Stimulated activated CD4-positive, alpha-beta T cell treated with anti-CD3 and anti-CD28 coated beads, Interleukin-4, amount 100 ng/mL, for 48 hours (primary cell): ENCODE data around the gene RABGGTA.

Source experiments
- DNase-seq, 2 donors: peaks; one replicate each; pipeline ENCODE4 v3.0.0-alpha.2; 2020; ENCODE audit warnings: low read depth in 2 of 2

The RABGGTA gene

DNA sequence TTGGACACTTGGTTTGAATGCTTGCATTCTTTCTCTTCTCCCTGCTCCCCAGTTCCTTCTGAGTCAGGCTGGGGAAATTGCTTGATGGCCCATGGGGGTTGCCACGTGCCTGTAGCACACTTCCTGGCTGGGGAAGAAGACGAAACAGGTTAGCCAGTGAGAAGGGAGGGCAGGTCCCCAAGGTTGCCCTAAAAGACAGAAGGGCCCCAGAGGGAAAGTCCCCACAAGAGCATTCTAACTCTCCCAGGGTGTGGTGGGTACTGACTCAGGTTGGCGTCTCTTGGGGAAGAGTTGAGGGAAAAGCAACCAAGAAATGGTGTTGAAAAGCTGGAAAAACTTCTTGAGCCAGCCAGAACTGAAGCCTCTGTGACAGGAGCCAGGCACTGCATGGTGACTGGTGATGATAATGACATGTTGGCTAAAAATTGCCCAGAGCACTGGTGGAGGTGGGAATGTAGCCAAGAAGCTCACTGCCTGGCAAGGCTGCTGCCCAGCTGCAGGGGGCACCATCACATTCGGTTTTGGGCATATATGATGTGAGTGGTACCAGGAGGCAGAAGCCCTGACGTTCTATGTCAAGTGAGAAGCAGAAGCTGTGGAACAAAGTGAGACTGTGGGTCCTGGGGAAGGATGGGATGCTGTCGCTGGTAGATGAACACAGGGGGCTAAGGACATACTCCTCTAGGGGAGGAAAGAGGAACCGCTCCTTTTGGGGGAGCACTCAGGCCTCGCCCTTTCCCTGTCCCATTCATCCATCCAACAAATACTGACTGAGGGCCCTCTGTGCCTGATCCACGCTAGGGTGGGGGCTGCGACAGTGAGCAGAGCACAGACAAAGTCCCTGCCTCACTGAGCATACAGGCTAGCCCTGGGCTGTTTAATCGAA lies 8.1 kb upstream of the RABGGTA start:
- peak in 1 of 2 donors; percentile 40 for DNase-seq

DNA sequence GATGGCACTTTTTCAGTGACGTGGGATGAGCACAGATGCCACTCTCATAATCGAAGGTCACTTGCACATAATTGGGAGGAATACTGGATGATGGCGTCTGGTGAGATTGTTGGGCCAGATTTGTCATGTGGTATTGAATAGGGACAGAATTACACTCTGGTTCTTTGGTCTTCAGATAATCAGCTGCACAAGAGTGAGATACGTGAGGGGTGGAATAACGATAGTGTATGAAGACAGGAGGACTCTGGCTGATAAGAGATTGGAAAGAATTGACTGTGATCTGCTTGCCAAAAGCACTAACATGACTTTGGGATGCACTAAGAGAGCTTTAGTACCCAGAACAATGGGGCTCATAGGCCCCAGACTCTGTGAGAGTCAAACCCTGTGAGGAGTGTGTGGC lies 7.0 kb upstream of the RABGGTA start:
- DNase-seq: no peak

DNA sequence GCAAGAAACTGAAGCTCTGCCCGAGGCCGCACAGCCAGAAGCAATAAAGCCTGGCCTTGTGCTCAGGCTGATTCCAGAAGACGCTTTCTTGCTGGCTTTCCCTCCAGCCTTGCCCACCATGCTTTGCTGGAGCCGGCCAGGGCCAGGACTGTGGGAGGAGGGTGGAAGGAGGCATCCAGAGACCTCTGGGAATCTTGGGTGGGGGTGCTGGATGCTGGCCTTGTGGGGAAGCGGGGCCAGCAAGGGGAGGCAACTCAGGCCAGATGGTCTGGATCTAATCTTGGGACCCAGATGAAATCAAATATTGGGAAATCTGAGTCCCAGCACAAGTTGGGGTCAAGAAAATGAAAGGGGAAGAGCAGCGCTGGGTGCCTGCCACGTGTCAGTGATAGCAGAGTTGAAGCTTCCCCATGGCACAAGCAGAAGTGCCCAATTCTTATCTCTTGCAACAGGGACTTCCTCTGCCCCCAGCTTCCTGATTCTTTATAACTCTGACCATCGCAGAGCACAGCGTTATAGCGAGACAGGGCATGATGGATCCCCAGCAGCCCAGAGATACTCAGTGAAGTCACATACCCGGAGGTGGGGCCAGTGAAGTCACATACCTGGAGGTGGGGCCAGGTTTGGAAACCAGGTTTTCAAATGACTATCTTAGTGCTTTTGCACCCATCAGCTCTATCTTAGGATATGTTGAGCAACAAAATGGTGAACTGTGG lies 6.4 kb upstream of the RABGGTA start:
- DNase-seq: no peak

DNA sequence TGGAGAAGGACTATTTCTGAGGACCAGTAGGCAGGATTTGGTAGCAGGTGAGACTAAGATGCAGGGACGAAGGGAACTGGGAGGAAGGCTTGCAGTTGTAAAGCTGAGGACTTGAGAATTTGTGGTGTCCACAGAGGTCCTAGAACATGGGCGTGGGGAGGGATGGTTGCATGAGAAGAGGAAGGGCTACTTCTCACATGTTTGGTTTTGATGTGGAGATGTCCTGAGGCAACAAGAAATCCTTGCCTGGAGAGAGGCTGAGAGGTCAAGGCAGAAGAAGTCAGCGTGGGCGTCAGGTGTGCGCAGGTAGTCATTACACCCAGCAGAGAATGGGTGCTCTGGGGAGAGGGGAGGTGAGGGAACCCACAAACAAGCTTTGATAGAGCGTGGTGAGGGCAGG lies 5.7 kb upstream of the RABGGTA start:
- DNase-seq: no peak

DNA sequence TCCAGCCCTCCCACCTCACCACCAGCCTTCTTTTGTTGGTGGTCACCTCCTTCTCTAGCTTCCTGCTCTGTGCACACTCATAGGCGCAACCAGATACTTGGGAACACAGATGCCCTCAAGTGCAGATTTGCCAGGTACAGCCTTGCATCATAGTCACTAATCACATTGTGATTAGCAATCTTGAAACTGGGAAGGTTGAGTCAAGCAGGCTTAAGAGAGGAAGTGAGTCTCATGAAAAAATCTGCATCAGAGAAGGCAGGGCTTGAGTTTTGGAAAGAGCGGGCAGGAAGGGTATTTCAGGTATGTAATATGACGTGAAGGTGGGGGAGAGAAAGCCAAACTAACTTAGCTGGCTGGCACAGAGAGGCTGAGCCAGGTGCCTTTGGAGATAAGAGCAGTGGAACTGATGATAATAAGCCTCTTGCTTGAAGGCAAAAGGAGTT lies 2.7 kb upstream of the RABGGTA start:
- DNase-seq: peak; percentile 27 to 42

DNA sequence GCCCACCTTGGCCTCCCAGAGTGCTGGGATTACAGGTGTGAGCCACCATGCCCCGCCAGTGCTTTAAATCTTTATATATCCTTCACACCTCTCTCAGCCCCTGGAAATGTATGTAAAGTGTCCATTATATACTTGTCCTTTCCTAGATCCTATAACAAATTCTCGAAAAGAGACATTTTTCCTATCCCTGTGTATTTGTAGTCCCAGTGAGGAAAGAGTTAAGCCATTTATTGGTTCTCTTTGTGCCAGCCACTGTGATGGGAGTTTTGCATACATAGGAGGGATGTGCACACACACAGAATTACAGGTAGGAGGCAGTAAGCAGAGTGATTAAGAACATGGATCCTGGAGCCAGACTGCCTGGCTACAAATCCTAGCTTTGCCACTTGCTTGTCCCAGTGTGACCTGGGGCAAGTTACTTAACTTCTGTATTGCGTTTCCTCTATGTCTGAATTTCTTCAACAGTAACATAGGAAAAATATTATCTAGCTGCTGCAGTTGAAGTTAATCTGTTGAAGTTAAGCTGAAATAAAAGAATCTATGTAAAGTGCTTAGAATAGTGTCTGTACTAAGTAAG lies 2.1 kb upstream of the RABGGTA start:
- DNase-seq: no peak

DNA sequence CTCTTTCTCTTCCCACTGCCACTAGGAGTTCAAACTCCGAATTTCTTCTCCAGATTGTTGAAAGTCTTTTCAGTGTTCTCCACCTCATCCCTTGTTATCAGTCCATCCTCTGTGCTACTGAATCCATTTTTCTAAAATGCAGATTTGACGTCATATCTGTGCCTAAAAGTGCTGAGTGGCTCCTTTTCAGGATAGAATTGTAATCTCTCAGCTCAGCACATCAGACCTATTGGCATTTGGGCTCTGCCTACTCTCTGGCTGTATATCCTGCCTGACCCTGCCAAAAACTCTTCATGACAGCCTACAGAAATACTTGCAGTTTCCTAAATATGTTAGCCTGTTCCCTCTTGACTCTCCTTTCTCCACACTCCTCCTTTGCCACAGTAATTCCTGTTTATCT lies 1.1 kb upstream of the RABGGTA start:
- no peak for DNase-seq

DNA sequence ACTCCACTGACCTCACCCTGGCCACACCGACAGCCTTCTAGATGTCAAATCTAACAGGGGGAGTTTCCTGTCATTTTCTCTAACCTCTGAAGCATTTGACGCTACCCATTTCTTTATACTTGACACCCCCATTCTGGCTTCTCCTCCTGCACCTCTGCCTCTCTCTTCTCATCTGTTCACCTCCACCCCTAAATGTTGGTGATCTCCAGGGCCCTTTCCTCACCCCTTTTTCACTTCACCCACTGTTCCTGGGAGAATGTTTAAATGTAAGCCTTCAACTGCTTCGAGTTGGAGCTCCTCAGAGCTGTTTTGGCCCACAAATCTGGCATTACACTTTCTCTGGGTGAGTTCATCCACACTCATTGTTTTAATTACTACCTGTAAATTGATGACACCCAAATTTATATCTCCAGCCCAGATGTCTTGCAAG lies 452 bp upstream of the RABGGTA start:
- DNase-seq: no peak

DNA sequence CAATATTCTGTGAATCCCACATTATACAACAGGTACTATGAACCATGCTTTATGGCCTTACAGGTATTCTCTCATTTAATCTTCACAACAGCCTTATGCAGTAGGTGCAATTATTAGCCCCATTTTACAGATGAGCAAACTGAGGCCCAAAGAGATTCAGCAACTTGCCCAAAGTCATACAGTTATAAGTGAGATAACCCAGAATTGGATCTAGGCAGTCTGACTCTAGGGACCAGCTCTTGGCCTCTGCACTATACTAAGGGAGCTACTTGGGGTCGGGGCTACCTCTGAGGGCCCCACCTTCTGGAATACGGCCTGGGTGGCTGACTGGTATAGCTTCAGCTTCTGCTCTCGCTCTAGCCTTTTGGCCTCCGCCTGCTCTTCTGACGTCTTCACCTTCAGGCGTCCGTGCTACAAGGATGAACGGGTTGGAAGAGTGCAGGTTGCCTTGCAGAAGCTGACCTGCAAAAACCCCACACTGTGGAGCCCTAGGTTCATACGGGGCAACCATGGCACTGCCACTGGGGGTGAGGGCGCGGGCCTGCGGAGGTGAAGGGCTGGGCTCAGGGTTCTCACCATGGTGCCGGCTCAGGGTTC lies 762 bp downstream of the RABGGTA start:
- no peak for DNase-seq

DNA sequence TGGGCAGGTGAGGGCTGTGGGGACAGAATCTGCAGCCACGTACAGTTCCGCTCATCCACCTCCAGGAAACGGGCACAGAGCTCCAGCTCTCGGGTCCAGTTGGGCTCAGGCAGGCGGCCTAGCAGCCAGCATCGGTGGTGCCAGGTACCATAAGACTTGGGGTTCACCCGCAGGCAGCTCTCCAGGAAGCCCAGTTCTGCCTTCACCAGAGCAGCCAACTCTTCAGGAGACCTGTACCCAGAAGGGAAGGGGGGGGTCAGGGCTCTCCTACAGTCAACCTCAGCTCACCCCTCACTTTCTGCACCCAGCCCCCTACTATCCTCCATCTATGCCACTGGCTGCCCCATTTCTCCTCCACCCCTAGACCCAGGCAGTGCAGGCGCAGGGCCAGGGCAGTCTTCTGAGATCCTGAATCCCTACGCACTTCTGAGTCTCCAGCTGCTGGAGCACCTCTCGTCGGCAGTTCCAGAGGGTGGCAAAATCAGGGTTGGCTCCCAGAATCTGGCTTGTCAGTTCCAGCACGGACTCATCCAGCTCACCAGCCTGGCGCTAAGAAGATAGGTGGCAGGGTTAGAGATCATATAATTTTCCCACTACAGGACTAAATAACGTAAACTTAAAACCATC lies 1.4 kb downstream of the RABGGTA start:
- DNase-seq: no peak

DNA sequence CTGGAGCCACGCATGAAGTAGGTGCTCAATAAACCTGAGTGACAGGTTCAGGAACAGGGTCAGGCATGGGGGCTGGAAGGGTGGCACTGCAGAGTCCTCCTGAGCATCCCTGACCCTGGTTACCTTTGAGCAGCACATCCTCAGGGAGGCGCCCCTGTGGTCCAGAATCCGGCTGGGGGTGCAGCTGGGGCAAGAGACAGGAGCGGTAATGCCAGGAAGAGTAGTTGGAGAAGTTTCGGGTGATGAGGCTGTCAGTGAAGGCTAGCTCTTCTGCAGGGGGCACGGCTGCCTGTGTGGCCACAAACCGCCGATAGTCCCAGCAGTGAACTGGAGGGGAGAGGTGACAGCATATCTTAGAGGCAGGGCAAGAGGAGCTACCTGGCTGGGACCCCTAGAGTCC lies 2.0 kb downstream of the RABGGTA start:
- DNase-seq: no peak

DNA sequence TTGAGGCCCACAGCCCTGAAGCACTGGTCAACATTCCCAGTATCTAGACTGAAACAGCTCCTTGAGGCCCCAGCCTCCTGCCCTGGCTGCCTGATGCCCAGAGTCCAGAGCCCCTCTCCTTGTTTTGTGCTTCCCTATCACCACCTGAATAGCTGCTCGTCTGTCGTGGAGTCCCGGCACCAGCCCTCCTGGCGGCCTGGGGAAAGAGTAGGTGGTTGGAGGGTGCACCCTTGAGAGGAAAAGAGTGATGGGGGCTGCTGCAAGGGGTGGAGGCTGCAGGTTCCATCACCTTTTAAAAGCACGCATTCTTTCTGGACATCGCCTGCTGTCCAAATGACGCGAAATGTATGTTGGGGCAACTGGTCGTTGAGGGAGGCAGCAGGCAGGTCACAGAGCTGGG lies 3.2 kb downstream of the RABGGTA start:
- no peak for DNase-seq

DNA sequence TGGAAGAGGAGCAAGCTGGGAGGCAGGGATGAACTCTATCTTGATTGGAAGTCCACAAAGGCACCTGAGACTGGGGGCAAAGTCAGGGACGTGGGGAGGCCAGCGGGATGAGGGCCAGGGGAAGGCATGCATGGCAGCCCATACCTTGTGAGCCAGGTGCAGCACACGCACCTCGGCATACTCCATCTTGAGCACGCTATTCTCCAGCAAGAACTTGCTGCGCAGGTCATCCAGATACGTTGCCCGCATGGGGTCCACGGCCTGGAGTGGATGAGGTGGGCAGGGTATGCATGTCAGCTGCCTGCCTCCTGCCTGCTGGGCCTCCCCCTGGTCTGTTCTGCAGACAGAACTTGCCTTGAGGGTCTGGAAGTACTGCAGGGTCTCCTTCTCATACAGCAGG lies 3.9 kb downstream of the RABGGTA start:
- DNase-seq: no peak

DNA sequence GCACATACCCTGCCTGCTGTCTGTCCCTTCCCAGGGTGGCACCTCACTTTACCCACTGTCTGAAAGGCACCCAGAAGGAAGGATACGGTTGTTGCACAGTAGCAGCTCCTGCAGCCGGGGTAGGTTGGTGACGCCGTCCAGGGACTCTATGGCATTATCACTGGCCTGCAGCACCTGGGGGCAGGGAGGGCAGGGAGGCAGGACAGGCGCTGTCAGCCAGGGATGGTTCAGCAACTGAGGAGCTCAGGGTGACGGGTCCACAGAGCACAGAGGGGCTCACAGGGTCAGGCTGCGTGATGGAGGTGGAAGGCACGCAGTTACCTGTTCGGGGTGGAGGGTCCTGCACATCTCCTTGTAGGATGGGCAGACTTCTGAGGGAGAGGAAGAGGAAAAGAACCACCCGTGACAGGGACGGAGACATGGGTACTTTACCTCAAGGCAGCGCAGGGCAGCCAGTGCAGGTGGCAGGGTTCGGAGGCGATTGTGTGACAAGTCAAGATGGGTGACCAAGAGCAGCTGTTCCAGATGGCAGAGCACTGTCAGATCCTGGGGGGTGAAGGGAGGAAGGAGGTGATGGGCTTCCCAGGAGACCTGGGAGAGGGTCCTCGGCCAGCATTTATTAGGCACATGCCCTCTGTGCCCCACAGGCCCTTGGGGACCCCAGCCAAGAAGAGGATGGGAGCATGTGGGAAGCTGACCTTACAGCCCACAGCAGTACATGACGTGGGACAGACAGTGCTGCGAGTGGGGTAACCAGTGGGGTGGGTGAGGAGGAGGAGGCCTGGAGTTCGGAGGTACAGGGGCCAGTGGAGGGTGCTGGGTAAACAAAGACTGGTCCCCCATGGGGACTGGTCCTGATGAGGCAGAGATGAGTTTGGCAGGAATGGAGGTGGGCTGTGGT lies 4.8 kb downstream of the RABGGTA start:
- DNase-seq: no peak

DNA sequence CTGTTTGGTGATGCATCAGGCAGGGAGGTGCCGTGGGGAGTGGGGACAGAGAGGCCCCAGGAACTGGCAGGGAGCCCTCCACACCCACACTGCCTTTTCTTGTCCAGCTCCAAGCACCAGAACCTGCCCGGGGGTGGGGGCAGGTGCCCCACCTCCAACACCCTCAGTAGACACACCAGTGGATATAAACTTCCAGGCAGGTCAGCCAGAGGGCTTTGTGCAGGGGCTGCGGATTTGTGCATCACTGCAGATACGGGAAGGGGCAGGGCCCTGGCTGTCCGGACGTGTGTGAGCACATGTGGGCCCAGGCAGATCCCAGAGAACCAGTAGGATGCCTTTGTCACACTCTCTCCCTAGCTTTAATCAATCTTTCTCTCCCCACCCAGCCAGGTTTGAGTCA lies 7.1 kb downstream of the RABGGTA start:
- no peak for DNase-seq

DNA sequence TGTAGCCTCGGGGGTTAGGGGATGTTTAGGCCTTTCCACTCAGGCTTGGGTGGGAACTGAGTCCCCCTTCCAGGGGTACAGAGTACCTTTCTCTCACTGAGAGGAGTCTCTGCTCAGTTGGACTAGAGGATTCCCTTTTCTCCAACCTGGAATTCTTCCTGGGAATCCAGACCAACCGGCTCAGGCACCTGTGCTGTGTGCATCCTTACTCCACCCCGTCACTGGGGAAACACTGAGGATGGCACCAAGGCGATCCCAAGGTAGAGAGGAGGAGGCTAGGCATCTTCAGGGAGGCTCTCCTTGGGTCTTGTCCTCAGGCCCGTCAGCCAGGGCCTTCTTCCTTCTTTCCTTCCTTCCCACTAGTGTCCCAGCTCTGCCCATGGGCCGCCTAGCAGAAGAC lies 7.5 kb downstream of the RABGGTA start:
- no peak for DNase-seq

DNA sequence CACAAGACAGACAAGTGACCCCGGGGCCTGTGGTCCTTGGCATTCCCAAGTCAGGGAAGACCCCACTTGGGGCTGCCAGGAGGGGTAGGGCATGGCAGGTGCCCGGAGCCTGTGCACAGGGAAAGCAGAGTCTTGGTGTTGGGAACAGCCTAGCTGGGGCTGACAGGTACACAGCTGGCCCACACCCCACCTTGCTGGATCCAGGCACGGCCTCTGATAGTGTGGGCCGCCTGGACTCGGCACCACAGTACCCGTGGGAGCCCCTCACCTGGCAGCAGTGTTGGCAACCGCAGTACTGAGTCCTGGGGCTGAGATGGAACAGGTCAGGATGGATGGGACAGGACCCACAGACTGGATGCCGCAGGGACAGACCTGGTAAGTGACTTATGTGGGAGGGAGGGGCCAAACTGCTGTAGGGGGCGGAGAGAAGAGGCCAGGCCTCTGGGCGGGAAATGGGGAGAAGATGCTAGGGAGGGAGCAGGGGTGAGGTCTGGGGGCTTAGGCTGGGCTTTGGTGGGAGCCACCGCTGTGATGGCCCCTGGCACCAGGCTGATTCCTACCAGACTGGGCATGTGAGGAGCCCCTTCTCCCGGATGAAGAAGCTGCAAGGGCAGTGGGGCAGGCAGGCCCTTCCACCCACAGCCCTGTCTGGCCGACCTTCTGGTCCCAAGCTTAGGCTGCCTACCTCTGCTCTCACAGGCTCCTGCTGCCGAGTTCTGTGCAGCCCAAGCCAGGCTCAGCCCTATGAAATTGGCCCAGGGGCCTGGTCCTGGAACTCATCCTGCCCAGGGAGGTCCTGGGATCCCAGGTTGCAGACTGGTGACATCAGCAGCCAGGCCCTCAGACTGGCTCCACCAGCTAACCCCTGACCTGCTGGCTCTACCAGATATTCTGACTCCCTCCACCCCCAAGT lies 8.3 kb downstream of the RABGGTA start, which contains the start of gene TGM1:
Gene TGM1 (minus strand): TSS at position 357 of the 913 bp plus-strand sequence. CDS start 825 bp downstream, outside the sequence.
- no peak for DNase-seq

DNA sequence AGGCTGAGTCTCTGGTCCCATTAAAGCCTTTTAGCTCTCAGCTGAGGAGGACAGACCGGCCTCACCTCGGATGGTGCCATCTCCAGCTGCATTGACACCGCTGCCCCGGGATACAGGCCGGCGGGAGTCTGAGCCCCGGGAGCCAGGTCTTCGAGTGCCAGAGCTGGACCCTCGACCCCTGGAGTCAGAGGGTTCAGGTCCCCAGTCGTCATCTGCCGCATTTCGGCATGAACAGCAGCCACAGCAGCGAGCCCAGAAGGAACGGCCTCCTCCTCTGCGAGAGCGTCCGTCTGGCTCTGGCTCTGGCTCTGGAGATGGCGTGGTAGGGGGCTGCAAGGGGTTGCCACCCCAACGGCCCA lies 9.4 kb downstream of the RABGGTA start:
- DNase-seq: no peak

DNA sequence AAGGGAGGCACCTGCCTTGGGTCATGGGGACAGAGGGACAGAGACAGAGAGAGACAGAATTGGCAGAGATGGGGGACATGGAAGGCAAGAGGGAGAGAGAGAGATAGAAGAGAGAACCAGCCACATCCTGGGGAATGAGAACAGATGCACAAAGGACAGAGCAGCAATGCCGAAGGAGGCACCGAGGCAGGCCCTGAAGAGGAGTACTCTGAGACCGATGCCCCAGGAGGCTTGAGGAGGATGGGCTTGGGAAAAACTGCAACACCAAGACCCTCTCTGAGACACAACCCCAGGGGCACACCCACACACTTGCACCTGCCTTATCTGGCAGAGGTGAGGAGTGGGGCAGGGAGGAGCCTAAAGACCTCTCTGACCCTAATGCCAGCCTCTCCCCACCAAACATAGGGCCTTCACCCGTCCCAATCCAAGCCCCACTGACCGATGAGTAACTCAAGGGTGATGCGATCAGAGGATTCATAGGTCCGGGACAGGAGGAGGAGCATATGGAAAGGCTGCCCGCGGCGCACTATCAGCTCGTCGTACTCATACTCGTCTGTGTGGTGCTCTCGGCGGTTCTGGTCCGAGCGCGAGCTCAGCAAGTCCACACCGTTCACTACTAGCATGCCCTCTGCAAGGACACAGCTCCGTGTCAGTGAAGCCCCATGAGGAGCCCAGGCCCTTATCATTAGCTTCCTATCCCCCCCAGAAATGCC lies 10.0 kb downstream of the RABGGTA start:
- no peak for DNase-seq
